H1 (cell line): ENCODE measurements around the gene ZNF516. TPM values are rescaled to one million over a fixed set of nuclear protein-coding genes. Genes with fewer than 3 reads are reported as not detected.

Experiments used
- CTCF ChIA-PET: fragments of 300-600 bp; sonication (Branson Sonifier 250); formaldehyde crosslinking; loops from one replicate; lab custom pipeline; 2021; ENCODE audit not compliant: partially characterized antibody; lab: Charles Lee
- POLR2A ChIA-PET: fragments of 300-600 bp; sonication (Branson Sonifier 250); formaldehyde crosslinking; loops from one replicate; lab custom pipeline; 2021; ENCODE audit warnings: inconsistent platforms; ENCODE audit not compliant: partially characterized antibody; lab: Charles Lee
- DNase-seq, 2 experiments: peaks; one replicate each; pipeline versions ENCODE4 v3.0.0 to v3.0.0-alpha.2; 2010 to 2022; ENCODE audit warnings: low spot score in 2 of 2, low read depth in 1 of 2, mixed read lengths in 1 of 2
- FAIRE-seq: peaks from 2 replicates; lab custom pipeline; 2011; peaks lifted over from hg19 to GRCh38; lab: Jason Lieb, UNC
- H2AFZ ChIP-seq: 2 replicates; pipeline ENCODE4 v1.8.1; 2012; ENCODE audit warnings: low read length, inconsistent platforms
- H2AK5ac ChIP-seq: 2 replicates; pipeline ENCODE4 v1.6.1; 2013; ENCODE audit warnings: low read depth, low read length
- H2BK120ac ChIP-seq: replicated peaks from 2 replicates; pipeline ENCODE3; 2013; ENCODE audit warnings: low read depth, low read length, inconsistent platforms
- H2BK12ac ChIP-seq: 2 replicates; pipeline ENCODE4 v1.6.1; 2013; ENCODE audit warnings: low read depth, low read length
- H2BK15ac ChIP-seq: 2 replicates; pipeline ENCODE4 v1.6.1; 2013; ENCODE audit warnings: low read length
- H2BK20ac ChIP-seq: 2 replicates; pipeline ENCODE4 v1.6.1; 2013; ENCODE audit warnings: low read length
- H2BK5ac ChIP-seq: 2 replicates; pipeline ENCODE4 v1.6.1; 2013; ENCODE audit warnings: low read depth, low read length
- H3K14ac ChIP-seq: 2 replicates; pipeline ENCODE4 v1.6.1; 2013; ENCODE audit warnings: inconsistent platforms; ENCODE audit not compliant: insufficient read length
- H3K18ac ChIP-seq: 2 replicates; pipeline ENCODE4 v1.6.1; 2013; ENCODE audit warnings: low read length; ENCODE audit errors: extremely low read depth
- H3K23ac ChIP-seq: 2 replicates; pipeline ENCODE4 v1.6.1; 2013; ENCODE audit warnings: inconsistent platforms; ENCODE audit not compliant: insufficient read length
- H3K23me2 ChIP-seq: 2 replicates; pipeline ENCODE4 v1.6.1; 2013; ENCODE audit warnings: low read depth, low read length
- H3K27ac ChIP-seq: 2 replicates; pipeline ENCODE4 v1.6.1; 2011; ENCODE audit warnings: low read depth, low read length, inconsistent platforms
- H3K27me3 ChIP-seq, 4 experiments: replicated peaks in 1 of 4; 1 replicate in 1 of 4; 2 replicates in 3 of 4; pipeline versions ENCODE4 v1.6.1 to v1.8.1; 2011 to 2013; ENCODE audit warnings: low read length in 3 of 4, mild to moderate bottlenecking in 3 of 4, inconsistent platforms in 2 of 4, mixed read lengths in 2 of 4, moderate library complexity in 1 of 4; ENCODE audit not compliant: control insufficient read depth in 3 of 4, insufficient read depth in 3 of 4; ENCODE audit errors: extremely low read depth in 1 of 4
- H3K36me3 ChIP-seq, 4 experiments: 2 replicates each; pipeline versions ENCODE4 v1.6.1 to v1.8.1; 2011 to 2013; ENCODE audit warnings: mild to moderate bottlenecking in 4 of 4, low read length in 3 of 4, moderate library complexity in 2 of 4, control low read depth in 1 of 4, inconsistent platforms in 1 of 4; ENCODE audit not compliant: insufficient read depth in 4 of 4, control insufficient read depth in 2 of 4
- H3K4ac ChIP-seq: replicated peaks from 2 replicates; pipeline ENCODE3; 2013; ENCODE audit warnings: low read length, low read depth, mixed read lengths, inconsistent platforms; ENCODE audit not compliant: insufficient read length
- H3K4me1 ChIP-seq, 4 experiments: replicated peaks in 1 of 4; 1 replicate in 1 of 4; 2 replicates in 3 of 4; pipeline versions ENCODE4 v1.6.1 to v1.8.1; 2011 to 2013; ENCODE audit warnings: low read length in 3 of 4, inconsistent platforms in 2 of 4, mixed read lengths in 1 of 4; ENCODE audit not compliant: insufficient read depth in 4 of 4, control insufficient read depth in 3 of 4
- H3K4me2 ChIP-seq, 2 experiments: 2 replicates each; pipeline versions ENCODE4 v1.6.1 to v1.8.1; 2011 to 2013; ENCODE audit warnings: low read depth in 2 of 2, low read length in 2 of 2, control low read depth in 1 of 2, inconsistent platforms in 1 of 2, mild to moderate bottlenecking in 1 of 2; ENCODE audit not compliant: insufficient read depth in 1 of 2
- H3K4me3 ChIP-seq, 4 experiments: fragments of 200-600, 300-600 bp in 1 of 4; sonication (generic), shearing (Covaris generic), sonication (Bioruptor Twin) in 1 of 4; 2 replicates each; pipeline versions ENCODE4 v1.5.1 to v1.8.1; 2011 to 2016; ENCODE audit warnings: low read length in 4 of 4, low read depth in 3 of 4, control low read depth in 2 of 4, inconsistent platforms in 2 of 4, mild to moderate bottlenecking in 2 of 4, mixed read lengths in 1 of 4, moderate library complexity in 1 of 4; ENCODE audit not compliant: insufficient read depth in 2 of 4; ENCODE audit errors: extremely low read depth in 1 of 4
- H3K56ac ChIP-seq: replicated peaks from 2 replicates; pipeline ENCODE3; 2013; ENCODE audit warnings: low read depth, mild to moderate bottlenecking, mixed read lengths, low read length, inconsistent platforms; ENCODE audit not compliant: insufficient read length
- H3K79me1 ChIP-seq: 2 replicates; pipeline ENCODE4 v1.6.1; 2013; ENCODE audit warnings: low read depth, low read length, control low read depth
- H3K79me2 ChIP-seq, 2 experiments: 2 replicates each; pipeline versions ENCODE4 v1.6.1 to v1.8.1; 2012 to 2013; ENCODE audit warnings: low read length in 2 of 2, mild to moderate bottlenecking in 2 of 2, inconsistent platforms in 1 of 2; ENCODE audit not compliant: insufficient read depth in 2 of 2, control insufficient read depth in 1 of 2
- H3K9ac ChIP-seq, 4 experiments: replicated peaks in 1 of 4; 1 replicate in 1 of 4; 2 replicates in 3 of 4; pipeline versions ENCODE4 v1.6.1 to v1.8.1; 2011 to 2013; ENCODE audit warnings: low read depth in 3 of 4, low read length in 3 of 4, control low read depth in 2 of 4, mild to moderate bottlenecking in 2 of 4, moderate library complexity in 2 of 4, inconsistent platforms in 1 of 4; ENCODE audit errors: extremely low read depth in 1 of 4
- H3K9me3 ChIP-seq, 2 experiments: 2 replicates each; pipeline versions ENCODE4 v1.6.1 to v1.8.1; 2012 to 2013; ENCODE audit warnings: mild to moderate bottlenecking in 2 of 2, moderate library complexity in 2 of 2, control low read depth in 1 of 2, inconsistent platforms in 1 of 2, low read depth in 1 of 2, low read length in 1 of 2, mixed read lengths in 1 of 2; ENCODE audit not compliant: insufficient read depth in 2 of 2
- H4K20me1 ChIP-seq, 2 experiments: replicated peaks in 1 of 2; 2 replicates each; pipeline versions ENCODE3 to v1.8.1; 2011 to 2013; ENCODE audit warnings: inconsistent platforms in 2 of 2, low read length in 2 of 2, mild to moderate bottlenecking in 1 of 2; ENCODE audit not compliant: insufficient read depth in 2 of 2, control insufficient read depth in 1 of 2
- H4K5ac ChIP-seq: 2 replicates; pipeline ENCODE4 v1.6.1; 2013; ENCODE audit warnings: low read length, low read depth, mixed read lengths, inconsistent platforms; ENCODE audit not compliant: insufficient read length
- H4K8ac ChIP-seq: 2 replicates; pipeline ENCODE4 v1.8.0; 2013; ENCODE audit warnings: mild to moderate bottlenecking, moderate library complexity, low read length, inconsistent platforms; ENCODE audit not compliant: insufficient read depth; ENCODE audit errors: extremely low read depth
- H4K91ac ChIP-seq: replicated peaks from 2 replicates; pipeline ENCODE3; 2013; ENCODE audit warnings: low read length, mixed read lengths, inconsistent platforms; ENCODE audit not compliant: insufficient read length
- ATF3 ChIP-seq: IDR thresholded peaks from 2 replicates; pipeline ENCODE4 v1.6.1; 2011; ENCODE audit warnings: low read depth, mild to moderate bottlenecking, low read length; ENCODE audit not compliant: insufficient read depth
- BRCA1 ChIP-seq: IDR thresholded peaks from 2 replicates; pipeline ENCODE4 v1.6.1; 2012; ENCODE audit warnings: low read depth, low read length, improper control_type of control experiment
- CBX8 ChIP-seq: fragments of 300-800, 300-1000 bp; sonication (generic); IDR thresholded peaks from 2 replicates; pipeline ENCODE4 v1.7.1; 2016; ENCODE audit warnings: low read depth, low read length, borderline replicate concordance
- CHD2 ChIP-seq: IDR thresholded peaks from 2 replicates; pipeline ENCODE4 v1.6.1; 2012; ENCODE audit warnings: low read length, improper control_type of control experiment
- CTBP2 ChIP-seq: IDR thresholded peaks from 2 replicates; pipeline ENCODE4 v1.7.0; 2011; ENCODE audit warnings: borderline replicate concordance, mild to moderate bottlenecking, moderate library complexity, mixed read lengths, low read length; ENCODE audit not compliant: insufficient read depth, insufficient read length
- JUND ChIP-seq: IDR thresholded peaks from 2 replicates; pipeline ENCODE4 v1.6.1; 2011; ENCODE audit warnings: mild to moderate bottlenecking, improper control_type of control experiment, low read length
- MAX ChIP-seq: IDR thresholded peaks from 2 replicates; pipeline ENCODE4 v1.6.1; 2012; ENCODE audit warnings: inconsistent platforms
- NANOG ChIP-seq: IDR thresholded peaks from 2 replicates; pipeline ENCODE4 v1.6.1; 2011; ENCODE audit warnings: low read length, low read depth, mild to moderate bottlenecking, inconsistent platforms; ENCODE audit not compliant: insufficient read depth, poor library complexity, severe bottlenecking
- POLR2A ChIP-seq, 2 experiments: IDR thresholded peaks; 1 replicate in 1 of 2; 2 replicates in 1 of 2; pipeline ENCODE4 v1.6.1; 2011; ENCODE audit warnings: low read depth in 2 of 2, low read length in 2 of 2, mild to moderate bottlenecking in 2 of 2; ENCODE audit errors: control extremely low read depth in 1 of 2
- SP1 ChIP-seq: IDR thresholded peaks from 2 replicates; pipeline ENCODE4 v1.6.1; 2011; ENCODE audit warnings: low read depth, low read length
- SUZ12 ChIP-seq: fragments of 200-600 bp; sonication (generic); IDR thresholded peaks from 2 replicates; pipeline ENCODE4 v1.6.1; 2012; ENCODE audit warnings: mild to moderate bottlenecking, inconsistent platforms, low read length, moderate library complexity, mixed read lengths
- WGBS, 2 experiments: shearing (Covaris generic) in 1 of 2; methylation state at CpG; one replicate each; pipeline versions ENCODE4 v1.1.6 to v1.1.7; 2013 to 2015; ENCODE audit warnings: low lambda C conversion rate in 2 of 2, mixed read lengths in 2 of 2, inconsistent platforms in 1 of 2, low coverage in 1 of 2, missing lambda C conversion rate in 1 of 2; ENCODE audit not compliant: insufficient replicate concordance in 2 of 2, insufficient coverage in 1 of 2, insufficient read length in 1 of 2; ENCODE audit errors: extremely low coverage in 1 of 2, missing lambda C conversion rate in 1 of 2; 5-methylcytosine and 5-hydroxymethylcytosine counted together
- polyA plus RNA-seq, 7 experiments: library from polyadenylated mRNA; depleted of rRNA in 3 of 7; stranded (reverse) in 5 of 7; unstranded in 2 of 7; fragments of >200 nt in 5 of 7; fragments of 200-250 nt in 2 of 7; gene quantifications; 1 replicate in 5 of 7; 2 replicates in 1 of 7; 4 replicates in 1 of 7; pipeline versions ENCODE4 v1.2.1 to v1.2.3, GENCODE V29; 2011 to 2013; ENCODE audit warnings: missing spikeins in 2 of 7, mixed read lengths in 2 of 7
- total RNA-seq: library from RNA; stranded (reverse); fragmentation: NEBNext Ultra II Directional; extraction: Animal tissue kit (Norgen Biotek cat#: 25700); gene quantifications from 2 replicates; pipeline ENCODE4 v1.2.1, GENCODE V29; 2021

Gene ZNF516
- total and polyA plus RNA-seq, 2 of the 8 experiments (the other 6 are each of a cell fraction or from before 2014, with no cell fraction given) = 7.3 to 17.0 TPM

- H3K36me3 ChIP-seq = no peaks in the 10 kb centered on the region
- H3K27me3 ChIP-seq = no peaks in the 10 kb centered on the region
- CTCF ChIA-PET = interaction anchor here (0.6 to 7.4 kb wide), 36 partner anchors 11 to 520 kb away, joined by 3 to 71 read pairs (median 4); no protein-coding TSS in a partner anchor
- peaks cover 0 to 3% of the 10 kb centered on the region in 2 experiments for H4K20me1 ChIP-seq
- no peak overlapping the region for H3K23ac ChIP-seq
- H3K4me3 ChIP-seq = no peak overlapping the region
- H3K18ac ChIP-seq = no peak overlapping the region
- no peak overlapping the region for H3K9ac ChIP-seq
- H4K5ac ChIP-seq = no peak overlapping the region
- peaks cover 0 to 3% (median 1%) of the 10 kb centered on the region in 4 experiments; a peak in 4 of 7 replicates for H3K4me1 ChIP-seq
- no peak overlapping the region for H2BK120ac ChIP-seq
- H4K91ac ChIP-seq = no peak overlapping the region
- no peak overlapping the region for H3K14ac ChIP-seq
- H3K4me2 ChIP-seq = no peak overlapping the region
- FAIRE-seq = peak; percentile 81
- H2AFZ ChIP-seq = no peak overlapping the region
- no peak overlapping the region for H2BK12ac ChIP-seq
- H2BK5ac ChIP-seq = no peak overlapping the region
- WGBS, 2 experiments = 41% methylated on average over 14 of the region's 14 CpGs; no CpG with 5 or more reads in 1 of the 2 experiments
- H4K8ac ChIP-seq = no peak overlapping the region
- H2BK15ac ChIP-seq = no peak overlapping the region
- H2BK20ac ChIP-seq = no peak overlapping the region
- H3K23me2 ChIP-seq = no peaks in the 10 kb centered on the region
- no peaks in the 10 kb centered on the region; a peak in 1 of 4 replicates for H3K79me2 ChIP-seq
- H3K9me3 ChIP-seq = no peaks in the 10 kb centered on the region
- H3K56ac ChIP-seq = no peak overlapping the region
- peaks cover 2% of the 10 kb centered on the region for H3K79me1 ChIP-seq
- no peak overlapping the region for H3K27ac ChIP-seq
- no peak overlapping the region for H3K4ac ChIP-seq
- H2AK5ac ChIP-seq = no peak overlapping the region
- POLR2A ChIA-PET = interaction anchor here (0.7 to 1.1 kb wide), 2 partner anchors 222 to 1981 kb away, joined by 3 read pairs; no protein-coding TSS in a partner anchor
- peak; percentile 34 to 90 for DNase-seq
- TF ChIP-seq MAX (0 out of 2 replicates have a peak, but pooled peaks have one; percentile 22), CBX8 (no peak), CTBP2 (no peak), SUZ12 (no peak), JUND (peak; percentile 24; the same call in 1 of the 2 replicates), NANOG (peak; percentile 20), SP1 (no peak), POLR2A (IDR thresholded peaks at IDR 0.05; ENCODE audit: control extremely low read depth in 1 of 2, low read depth in 2 of 2, low read length in 2 of 2) (no peak), CHD2 (no peak), ATF3 (no peak), BRCA1 (no peak)
Observed at GRCh38 chr18:76398896-76399612, 96.0 kb downstream of the ZNF516 start.
